Neuron (in vitro differentiated cells): ENCODE measurements around the gene MGRN1.
"Not testable (repeated sequence)": the region's sequence is repeated elsewhere in the genome, so short reads cannot be mapped to it uniquely, and the experiment has no call there.

Source experiments
- H2AFZ ChIP-seq: one replicate; pipeline ENCODE4 v1.6.1; 2013; ENCODE audit warnings: low read depth, mild to moderate bottlenecking, inconsistent platforms, low read length, moderate library complexity
- H3K27me3 ChIP-seq: one replicate; pipeline ENCODE4 v1.6.1; 2013; ENCODE audit warnings: low read length; ENCODE audit not compliant: insufficient read depth
- H3K36me3 ChIP-seq: one replicate; pipeline ENCODE4 v1.6.1; 2013; ENCODE audit warnings: low read length; ENCODE audit not compliant: insufficient read depth
- H3K4me1 ChIP-seq: one replicate; pipeline ENCODE4 v1.6.1; 2013; ENCODE audit warnings: low read length; ENCODE audit not compliant: insufficient read depth
- H3K4me3 ChIP-seq: 2 replicates; pipeline ENCODE4 v1.5.1; 2013; ENCODE audit warnings: mild to moderate bottlenecking, low read length, moderate library complexity
- H3K9me3 ChIP-seq: one replicate; pipeline ENCODE4 v1.6.1; 2013; ENCODE audit warnings: low read length

Gene MGRN1

DNA sequence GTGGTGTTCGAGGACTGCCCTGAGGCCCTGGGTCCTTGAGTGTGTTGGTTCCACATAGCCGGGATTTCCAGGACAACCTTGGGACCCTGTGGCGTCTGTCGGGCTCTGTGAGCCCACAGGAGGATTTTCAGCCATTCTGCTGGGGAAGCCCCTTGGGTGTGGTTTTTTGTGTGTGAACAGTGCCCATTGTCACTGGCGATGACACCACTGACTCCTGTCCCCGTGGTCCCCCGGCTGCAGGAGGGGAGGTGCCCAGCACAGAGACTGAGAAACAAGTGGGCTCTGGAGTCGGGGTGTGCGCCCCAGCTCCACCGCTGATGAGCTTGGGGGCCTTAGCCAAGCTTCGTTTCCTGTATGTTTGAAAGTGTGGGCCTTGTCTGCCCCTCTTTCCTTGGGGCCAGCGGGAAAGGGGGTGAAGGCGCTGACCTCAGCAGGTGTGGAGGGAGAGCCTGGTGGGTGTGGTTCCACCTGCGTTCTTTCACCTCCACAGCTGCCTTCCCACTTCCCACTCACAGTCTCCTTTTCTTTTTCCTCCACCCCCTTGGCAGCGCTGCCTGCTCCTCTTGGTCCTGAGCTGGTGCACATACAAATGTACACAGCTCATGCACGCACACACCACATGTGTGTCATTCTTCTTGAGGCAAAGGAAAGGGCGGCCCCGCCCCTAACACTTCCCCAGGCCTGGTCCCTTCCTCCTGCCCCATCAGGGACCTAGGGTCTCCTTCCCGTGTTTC is 16.1 kb downstream of the MGRN1 start:
- Histone ChIP-seq H3K9me3 (peaks cover 2% of the 10 kb centered on the region), H3K4me3 (no peak overlapping the region), H2AFZ (no peak overlapping the region), H3K27me3 (no peaks in the 10 kb centered on the region), H3K36me3 (peaks cover 34% of the 10 kb centered on the region), H3K4me1 (no peaks in the 10 kb centered on the region)

DNA sequence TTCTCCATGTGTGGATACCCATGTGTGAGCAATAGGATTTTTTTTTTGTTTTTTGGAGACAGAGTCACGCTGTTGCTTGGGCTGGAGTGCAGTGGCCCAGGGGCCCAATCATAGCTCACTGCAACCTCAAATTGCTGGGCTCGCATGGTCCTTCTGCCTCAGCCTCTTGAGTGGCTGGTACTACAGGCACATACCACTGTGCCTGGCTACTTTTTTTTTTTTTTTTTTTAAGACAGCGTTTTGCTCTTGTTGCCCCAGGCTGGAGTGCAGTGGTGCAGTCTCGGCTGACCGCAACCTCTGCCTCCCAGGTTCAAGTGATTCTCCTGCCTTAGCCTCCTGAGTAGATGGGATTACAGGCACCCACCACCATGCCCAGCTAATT is 16.7 kb downstream of the MGRN1 start:
- no peak overlapping the region for H2AFZ ChIP-seq
- H3K27me3 ChIP-seq: no peaks in the 10 kb centered on the region
- H3K4me1 ChIP-seq: no peaks in the 10 kb centered on the region
- H3K9me3 ChIP-seq: peaks cover 7% of the 10 kb centered on the region
- H3K36me3 ChIP-seq: peaks cover 31% of the 10 kb centered on the region
- H3K4me3 ChIP-seq: no peak overlapping the region

DNA sequence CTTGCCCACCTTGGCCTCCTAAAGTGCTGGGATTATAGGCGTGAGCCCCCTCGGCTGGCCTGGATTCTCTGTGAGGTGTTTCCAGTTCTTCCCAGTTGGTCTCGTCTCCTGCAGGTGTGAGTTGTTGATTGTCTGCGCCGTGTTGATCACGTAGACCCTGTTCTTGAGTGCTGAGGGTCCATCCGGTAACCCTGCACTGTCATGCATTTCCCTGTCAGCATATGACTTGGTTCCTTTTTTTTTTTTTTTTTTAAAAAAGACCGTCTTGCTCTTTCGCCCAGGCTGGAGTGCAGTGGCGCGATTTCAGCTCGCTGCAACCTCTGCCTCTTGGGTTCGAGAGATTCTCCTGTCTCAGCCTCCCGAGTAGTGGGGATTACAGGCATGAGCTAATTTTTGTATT is 17.3 kb downstream of the MGRN1 start:
- Histone ChIP-seq H3K4me1 (no peaks in the 10 kb centered on the region), H2AFZ (no peak overlapping the region), H3K36me3 (peaks cover 32% of the 10 kb centered on the region), H3K9me3 (peaks cover 12% of the 10 kb centered on the region), H3K27me3 (no peaks in the 10 kb centered on the region), H3K4me3 (no peak overlapping the region)

DNA sequence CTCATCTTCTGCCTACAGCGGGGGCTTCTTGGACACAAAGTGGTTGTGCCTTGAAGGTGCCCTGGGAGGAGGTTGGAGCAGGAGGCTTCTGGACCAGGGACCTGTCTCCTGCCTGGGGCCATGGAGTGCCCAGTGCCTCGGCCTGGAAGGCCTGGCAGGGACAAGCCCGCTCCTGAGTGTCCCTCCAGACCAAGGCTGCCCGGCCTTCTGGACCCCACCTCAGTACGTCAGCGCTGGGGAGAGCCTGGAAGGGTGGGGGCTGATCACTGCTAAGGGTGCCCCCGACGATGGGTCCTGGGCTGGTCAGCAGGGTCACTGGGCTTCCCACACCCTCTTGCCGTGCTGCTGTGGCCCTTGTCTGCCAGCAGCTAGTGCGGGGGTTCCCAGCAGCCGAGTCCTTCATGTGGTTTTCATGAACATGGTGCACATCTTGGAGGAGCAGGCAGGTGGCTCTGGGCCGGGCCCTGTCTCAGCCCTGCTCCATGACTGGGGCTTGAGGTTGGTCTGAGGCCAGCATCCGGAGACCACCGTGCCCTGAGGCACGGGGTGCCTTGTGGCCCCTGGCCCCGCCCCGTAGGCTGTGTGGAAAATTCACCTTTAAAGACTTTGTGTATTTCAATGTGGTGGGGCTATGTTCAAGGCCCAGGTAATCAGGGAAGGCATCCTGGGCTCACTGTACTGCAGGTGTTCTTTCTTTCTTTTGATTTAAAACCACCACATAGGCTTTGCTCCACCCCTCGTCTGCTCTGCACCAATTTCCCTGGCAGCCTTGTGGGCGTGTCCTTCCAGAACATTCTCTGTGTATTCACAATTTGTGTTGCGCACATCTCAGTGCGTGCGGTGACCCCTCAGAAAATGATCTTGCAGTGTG is 22.4 kb downstream of the MGRN1 start:
- Histone ChIP-seq H3K36me3 (peaks cover 39% of the 10 kb centered on the region), H2AFZ (no peak overlapping the region), H3K4me1 (no peaks in the 10 kb centered on the region)

DNA sequence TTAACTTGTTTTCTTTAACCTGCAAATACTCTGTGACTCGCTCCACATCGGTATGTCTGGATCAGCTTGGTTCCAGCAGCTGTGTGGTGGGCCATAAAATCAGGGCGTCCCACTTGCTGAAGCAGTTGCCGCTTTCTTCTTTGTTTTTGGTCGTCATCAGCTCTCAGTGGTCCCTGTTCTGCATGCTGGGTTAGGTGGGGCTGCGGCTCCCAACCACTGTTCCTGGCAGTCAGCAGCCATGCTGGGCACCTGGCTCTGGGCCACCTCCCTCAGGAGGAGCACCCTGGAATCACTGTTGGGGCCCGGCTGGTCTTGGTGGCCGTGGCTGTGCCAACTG is 23.0 kb downstream of the MGRN1 start:
- H2AFZ ChIP-seq: no peak overlapping the region
- peaks cover 46% of the 10 kb centered on the region for H3K36me3 ChIP-seq
- H3K9me3 ChIP-seq: peaks cover 23% of the 10 kb centered on the region
- H3K4me3 ChIP-seq: no peak overlapping the region
- H3K4me1 ChIP-seq: no peaks in the 10 kb centered on the region
- H3K27me3 ChIP-seq: no peaks in the 10 kb centered on the region

More for the DNA sequence above, 22.4 kb downstream of the MGRN1 start:
- no peak overlapping the region for H3K4me3 ChIP-seq
- peaks cover 23% of the 10 kb centered on the region for H3K9me3 ChIP-seq
- H3K27me3 ChIP-seq: no peaks in the 10 kb centered on the region

DNA sequence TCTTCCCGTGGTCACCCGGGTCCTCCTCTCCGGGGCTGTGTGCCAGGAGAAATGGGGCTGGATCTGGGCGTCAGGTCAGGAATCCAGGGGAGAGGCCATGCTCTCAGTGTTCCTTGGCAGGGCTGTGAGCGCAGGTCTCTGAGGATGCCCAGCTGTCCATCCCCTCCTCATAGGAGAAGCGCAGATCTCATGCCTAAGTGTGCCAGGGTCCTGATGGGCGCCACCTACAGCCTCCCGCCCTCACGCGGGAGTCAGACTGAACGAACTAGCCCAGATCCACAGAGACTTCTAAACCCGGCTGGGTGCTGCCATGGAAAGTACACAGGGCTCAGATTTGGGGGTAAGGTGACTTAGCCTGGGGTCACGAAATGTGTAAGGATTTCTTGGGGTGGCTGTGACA is 24.3 kb downstream of the MGRN1 start:
- H3K36me3 ChIP-seq: peaks cover 51% of the 10 kb centered on the region
- H3K4me3 ChIP-seq: no peak overlapping the region
- no peak overlapping the region for H2AFZ ChIP-seq
- no peaks in the 10 kb centered on the region for H3K4me1 ChIP-seq
- no peaks in the 10 kb centered on the region for H3K27me3 ChIP-seq
- H3K9me3 ChIP-seq: peaks cover 23% of the 10 kb centered on the region

DNA sequence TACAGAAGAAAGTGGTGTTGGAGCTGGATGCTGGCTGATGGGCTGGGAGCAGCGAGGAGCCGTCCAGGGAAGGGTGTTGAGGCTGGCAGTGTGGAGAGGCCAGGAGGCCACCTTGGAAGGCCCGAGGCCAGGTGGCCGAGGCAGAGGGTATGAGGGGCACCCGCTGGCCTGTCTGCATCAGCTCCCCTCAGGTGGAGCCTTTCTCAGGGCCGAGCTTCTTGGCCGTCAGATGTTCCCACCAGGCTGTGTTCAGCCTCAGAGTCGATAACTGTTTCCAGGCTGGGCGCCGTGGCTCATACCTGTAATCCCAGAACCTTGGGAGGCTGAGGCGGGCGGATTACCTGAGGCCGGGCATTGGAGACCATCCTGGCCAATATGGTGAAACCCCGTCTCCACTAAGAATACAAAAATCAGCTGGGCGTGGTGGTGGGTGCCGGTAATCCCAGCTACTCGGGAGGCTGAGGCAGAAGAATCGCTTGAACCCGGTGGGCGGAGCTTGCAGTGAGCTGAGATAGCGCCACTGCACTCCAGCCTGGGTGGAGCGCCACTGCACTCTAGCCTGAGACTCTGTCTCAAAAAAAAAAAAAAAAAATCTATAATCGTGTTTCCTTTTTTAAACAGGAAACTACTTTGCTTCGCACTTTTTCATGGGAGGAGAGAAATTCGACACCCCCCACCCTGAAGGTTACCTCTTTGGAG is 25.3 kb downstream of the MGRN1 start:
- Histone ChIP-seq H3K9me3 (peaks cover 23% of the 10 kb centered on the region), H2AFZ (no peak overlapping the region), H3K4me3 (no peak overlapping the region), H3K4me1 (no peaks in the 10 kb centered on the region), H3K27me3 (no peaks in the 10 kb centered on the region), H3K36me3 (peaks cover 54% of the 10 kb centered on the region)

DNA sequence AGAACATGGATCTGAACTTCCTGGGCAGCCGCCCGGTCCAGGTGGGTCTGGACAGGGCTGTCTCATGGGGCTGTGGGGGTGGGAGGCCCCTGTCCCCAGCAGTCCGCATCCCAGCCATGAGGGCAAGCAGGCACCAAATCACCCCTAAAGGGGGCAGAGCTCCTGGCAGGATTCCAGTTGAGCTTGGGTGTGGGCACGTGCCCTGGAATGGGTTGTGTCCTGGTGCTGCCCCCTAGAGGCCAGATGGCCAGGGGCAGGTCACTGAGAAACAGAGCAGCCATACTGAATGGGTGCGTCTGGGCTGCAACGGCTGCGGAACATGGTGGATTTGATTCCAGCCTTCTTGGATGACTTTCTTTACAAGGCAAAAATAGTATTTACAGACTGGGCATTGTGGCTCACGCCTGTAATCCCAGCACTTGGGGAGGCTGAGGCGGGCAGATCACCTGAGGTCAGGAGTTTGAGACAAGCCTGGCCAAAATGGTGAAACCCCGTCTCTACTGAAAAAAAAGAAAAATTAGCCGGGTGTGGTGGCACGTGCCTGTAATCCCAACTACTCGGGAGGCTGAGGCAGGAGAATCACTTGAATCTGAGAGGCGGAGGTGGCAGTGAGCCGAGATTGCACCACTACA is 25.9 kb downstream of the MGRN1 start:
- not testable (repeated sequence) for H2AFZ ChIP-seq, H3K4me3 ChIP-seq, H3K4me1 ChIP-seq, H3K27me3 ChIP-seq
- Histone ChIP-seq H3K36me3 (peaks cover 57% of the 10 kb centered on the region), H3K9me3 (peaks cover 22% of the 10 kb centered on the region)

DNA sequence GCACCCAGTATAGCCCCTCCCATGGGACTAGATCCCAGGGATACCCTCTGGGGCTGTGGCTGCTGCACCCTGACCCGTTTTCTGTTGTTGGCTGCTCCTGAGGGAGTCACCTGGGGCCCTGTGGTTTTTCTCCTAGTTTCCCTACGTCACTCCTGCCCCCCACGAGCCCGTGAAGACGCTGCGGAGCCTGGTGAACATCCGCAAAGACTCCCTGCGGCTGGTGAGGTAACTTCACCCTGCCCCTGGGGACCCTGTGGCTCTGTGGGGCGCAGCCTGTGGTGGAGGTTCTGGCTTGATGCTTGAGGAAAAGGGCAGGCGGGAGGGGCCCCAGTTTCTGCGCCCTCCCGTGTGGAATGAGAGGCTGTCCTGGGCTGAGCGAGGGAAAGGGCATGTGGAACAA is 27.2 kb downstream of the MGRN1 start:
- peaks cover 58% of the 10 kb centered on the region for H3K36me3 ChIP-seq
- H3K27me3 ChIP-seq: no peaks in the 10 kb centered on the region
- no peak overlapping the region for H3K4me3 ChIP-seq
- no peaks in the 10 kb centered on the region for H3K4me1 ChIP-seq
- H2AFZ ChIP-seq: no peak overlapping the region
- peaks cover 11% of the 10 kb centered on the region for H3K9me3 ChIP-seq

DNA sequence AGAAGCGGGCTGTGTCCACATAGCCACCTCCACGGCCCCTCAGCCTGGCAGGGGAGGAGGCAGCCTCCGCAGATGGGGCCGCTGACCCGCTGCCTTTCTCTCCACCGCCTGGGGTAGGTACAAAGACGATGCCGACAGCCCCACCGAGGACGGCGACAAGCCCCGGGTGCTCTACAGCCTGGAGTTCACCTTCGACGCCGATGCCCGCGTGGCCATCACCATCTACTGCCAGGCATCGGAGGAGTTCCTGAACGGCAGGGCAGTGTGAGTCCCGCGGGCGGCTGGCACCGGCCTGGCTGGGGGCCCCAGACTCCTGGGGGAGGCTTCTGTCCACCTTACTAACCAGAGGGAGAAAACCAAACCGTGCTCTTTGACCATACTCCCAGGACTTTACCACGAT is 27.9 kb downstream of the MGRN1 start:
- Histone ChIP-seq H2AFZ (no peak overlapping the region), H3K9me3 (peaks cover 5% of the 10 kb centered on the region), H3K36me3 (peaks cover 60% of the 10 kb centered on the region), H3K4me1 (no peaks in the 10 kb centered on the region), H3K27me3 (no peaks in the 10 kb centered on the region), H3K4me3 (no peak overlapping the region)

DNA sequence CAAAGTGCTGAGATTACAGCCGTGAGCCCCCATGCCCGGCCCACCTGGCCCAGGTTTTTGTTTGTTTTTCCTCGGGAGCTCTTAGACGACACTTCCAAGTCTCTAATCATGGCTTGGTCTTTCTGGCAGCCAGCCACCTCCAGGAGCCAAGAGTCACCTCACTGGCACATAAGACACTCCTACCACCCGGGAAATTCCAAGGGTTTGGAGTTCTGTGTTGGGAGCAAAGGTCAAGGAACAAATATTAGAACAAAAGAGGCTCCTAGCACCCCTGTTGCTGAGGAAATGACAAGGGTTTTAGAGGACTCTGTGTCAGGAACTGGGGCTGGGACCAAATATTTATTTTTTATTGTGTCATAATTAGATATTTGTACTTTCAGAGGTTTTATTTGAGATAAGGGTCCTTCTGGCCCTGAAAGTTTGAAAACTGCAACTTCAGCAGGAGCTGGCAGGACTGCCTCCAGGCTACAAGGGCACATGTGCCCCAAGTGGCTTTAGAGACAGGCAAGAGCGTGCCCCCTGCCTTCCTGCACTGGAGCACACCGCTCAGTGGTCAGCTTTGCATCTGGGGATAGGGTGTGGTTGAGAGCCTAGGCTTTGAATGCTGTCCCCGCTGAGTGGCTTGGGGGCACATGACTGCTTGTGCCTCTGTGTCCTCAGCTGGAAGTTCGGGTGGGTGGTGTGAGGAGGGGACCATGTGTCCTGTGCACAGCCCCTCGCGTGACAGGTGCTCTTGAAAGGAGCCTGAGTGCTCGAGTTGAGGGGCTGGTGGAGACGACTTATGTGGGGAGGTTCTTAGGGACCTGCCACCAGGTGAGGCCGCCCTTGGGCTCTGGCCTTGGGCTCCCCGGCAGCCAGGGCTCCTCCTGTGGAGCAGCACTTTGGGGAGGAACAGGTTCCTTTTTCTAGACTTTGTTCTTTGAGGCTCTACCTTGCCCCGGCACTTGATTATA is 29.7 kb downstream of the MGRN1 start:
- Histone ChIP-seq H3K27me3 (no peaks in the 10 kb centered on the region), H3K36me3 (peaks cover 66% of the 10 kb centered on the region), H3K4me3 (no peak overlapping the region), H3K9me3 (no peaks in the 10 kb centered on the region), H3K4me1 (no peaks in the 10 kb centered on the region), H2AFZ (no peak overlapping the region)

DNA sequence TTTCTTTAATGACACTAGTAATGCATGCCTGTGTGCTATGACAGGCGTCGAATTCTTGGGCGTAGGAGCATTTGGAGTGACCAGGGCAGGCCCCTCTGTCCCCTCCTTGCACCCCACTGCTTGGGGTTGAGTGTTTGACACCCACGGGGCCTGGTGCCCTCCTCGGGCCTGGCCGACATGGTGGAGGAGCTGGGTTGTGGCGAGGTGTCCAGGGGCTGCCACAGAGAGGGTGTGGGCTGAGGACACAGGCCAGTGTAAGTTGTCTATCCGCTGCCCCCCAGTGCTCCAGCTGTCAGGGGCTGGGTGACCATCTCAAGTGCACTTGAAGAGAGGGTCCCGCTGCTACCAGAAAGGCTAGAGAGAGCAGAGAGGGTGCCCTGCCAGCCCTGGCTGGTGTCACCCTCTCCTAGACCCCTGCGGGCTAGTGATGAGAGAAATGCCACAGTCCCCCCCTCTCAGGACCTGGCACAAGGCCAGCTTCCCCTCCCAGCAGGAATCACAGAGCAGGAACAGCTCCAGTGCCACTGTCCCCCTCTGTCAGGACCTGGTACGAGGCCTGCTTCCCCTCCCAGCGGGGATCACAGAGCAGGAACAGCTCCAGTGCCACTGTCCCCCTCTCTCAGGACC is 30.5 kb downstream of the MGRN1 start:
- Histone ChIP-seq H2AFZ (no peak overlapping the region), H3K4me1 (peaks cover 7% of the 10 kb centered on the region), H3K27me3 (no peaks in the 10 kb centered on the region), H3K4me3 (no peak overlapping the region), H3K9me3 (no peaks in the 10 kb centered on the region), H3K36me3 (peaks cover 66% of the 10 kb centered on the region)
